HG02642 (cell line): Measurements from ENCODE around the gene FOXC2.
A peak's percentile ranks its signal among the peaks of the same experiment; 100 is the strongest.

ENCODE experiments used
- ATAC-seq: cut with Tn5 transposase; IDR thresholded peaks from one replicate; pipeline ENCODE4 v1.9.1; 2021; ENCODE audit warnings: mild to moderate bottlenecking; ENCODE audit not compliant: unreplicated experiment, poor library complexity

Gene FOXC2

GRCh38 chr16:86554599-86554916 lies 12.1 kb upstream of the FOXC2 start:
- ATAC-seq: peak; percentile 9

DNA sequence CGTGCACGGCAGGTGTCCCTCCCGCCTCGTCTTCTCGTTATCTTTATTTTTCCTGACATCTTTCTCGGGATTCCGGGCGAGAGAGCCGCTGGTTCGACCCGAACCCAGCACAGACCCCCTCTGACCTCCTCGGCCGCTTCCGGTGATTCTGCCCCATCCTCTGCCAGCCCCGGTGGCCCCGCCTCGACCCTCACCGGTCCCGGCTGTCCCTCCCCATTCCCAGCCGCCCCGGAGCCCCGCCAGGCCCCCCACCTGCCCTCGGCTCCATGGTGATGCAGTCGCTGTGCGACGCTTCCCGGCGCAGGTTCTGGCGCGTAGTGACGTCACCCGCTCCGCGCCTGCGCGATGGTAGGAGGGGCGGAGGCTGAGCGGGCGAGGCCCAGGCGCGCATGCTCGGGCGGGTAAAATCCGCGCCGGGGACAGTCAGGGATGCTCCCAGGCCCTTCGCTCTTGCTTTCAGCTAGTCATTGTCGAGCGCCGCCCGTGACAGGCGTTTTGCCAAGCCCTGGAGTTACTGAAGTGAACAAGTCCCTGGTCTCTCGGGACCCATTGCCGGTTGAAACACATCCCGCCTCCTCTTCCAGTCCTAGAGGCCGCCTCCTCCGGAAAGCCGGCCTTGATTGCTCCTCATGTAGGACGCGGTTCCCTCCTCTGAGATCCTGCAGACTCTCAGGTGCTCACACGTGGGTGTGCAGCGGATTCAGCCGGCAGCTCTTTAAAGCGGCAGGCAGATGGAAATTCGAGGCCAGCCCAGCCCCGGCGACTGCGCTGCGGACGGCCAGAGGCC lies 11.5 kb upstream of the FOXC2 start, which contains the start of gene MTHFSD:
Gene MTHFSD, minus strand, starts transcription at position 319 of the 787 bp plus-strand sequence. Its CDS starts 51 bp downstream, at position 268.
- ATAC-seq: peak; percentile 95

DNA sequence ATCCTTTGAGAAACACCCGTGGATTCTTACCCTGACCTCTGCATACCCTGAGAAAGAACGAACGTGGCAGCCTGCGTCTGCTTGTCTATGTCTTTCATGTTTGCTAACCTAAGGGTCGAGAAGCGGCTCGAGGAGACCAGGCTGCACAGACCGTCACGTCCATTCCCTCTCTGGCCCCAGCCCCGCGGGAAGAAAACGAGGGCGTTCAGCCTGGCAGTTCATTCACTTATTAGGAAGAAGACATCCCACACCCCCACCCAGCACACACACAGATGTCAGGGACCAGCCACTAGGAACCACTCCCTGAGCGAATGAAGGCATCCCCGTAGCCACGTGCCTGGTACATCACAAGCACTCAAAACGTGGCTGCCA lies 10.9 kb upstream of the FOXC2 start:
- ATAC-seq: no peak

GRCh38 chr16:86556576-86556975 lies 10.1 kb upstream of the FOXC2 start:
- ATAC-seq: no peak

DNA sequence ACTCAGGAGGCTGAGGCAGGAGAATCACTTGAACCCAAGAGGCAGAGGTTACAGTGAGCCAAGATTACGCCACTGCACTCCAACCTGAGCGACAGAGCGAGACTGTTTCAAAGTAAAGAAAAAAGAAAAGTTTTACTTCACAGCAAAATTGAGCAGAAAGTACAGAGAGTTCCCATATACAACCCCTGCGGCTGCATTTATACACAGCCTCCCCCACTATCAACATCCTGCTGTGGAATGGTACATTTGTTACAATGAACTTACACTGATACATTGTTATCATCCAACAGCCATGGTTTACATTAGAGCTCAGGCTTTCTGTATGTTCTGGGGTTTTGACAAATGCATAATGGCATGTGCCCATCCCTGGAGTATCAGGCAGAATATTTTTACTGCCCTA lies 9.0 kb upstream of the FOXC2 start:
- ATAC-seq: no peak

DNA sequence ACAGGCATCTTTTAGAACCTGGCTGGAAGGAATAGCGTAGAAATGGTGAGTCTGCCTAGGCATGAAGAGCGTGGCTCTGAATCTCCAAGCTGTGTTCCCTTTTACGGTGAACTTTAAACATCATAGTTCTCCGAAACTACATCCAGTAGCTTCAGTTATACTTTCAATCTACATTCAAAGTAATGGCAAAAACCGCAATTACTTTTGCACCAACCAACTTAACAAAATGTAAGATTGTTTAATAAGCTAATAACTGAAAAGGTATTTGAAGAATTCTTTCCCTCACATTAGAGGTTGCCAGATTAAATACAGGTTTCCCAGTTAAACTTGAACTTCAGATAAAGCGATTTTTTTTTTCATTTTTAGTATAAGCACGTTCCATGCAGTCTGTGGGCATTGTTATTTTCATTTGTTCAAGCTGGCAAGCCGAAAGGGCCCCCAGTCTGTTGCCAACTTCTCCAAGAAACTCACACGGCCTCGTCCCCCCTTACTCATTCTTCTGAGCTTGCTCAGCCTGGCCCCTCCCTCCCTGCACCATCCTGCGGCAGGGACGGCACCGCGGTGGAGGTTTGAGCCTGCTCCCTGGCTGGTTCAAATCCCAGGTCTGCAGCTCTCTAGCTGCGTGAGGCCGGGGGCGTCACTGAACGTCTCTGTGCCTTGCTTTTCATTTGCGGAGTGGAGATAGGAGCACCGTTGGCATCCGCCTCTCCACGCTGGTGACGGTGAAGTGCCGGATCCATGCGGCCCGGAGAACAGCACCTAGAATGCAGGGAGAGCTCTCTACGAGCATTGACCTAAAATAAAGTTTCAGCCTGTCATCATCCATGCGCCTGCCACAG lies 8.1 kb upstream of the FOXC2 start:
- ATAC-seq: no peak

- no peak for ATAC-seq
Measured at GRCh38 chr16:86559802-86560305, 6.8 kb upstream of the FOXC2 start.

GRCh38 chr16:86562356-86562755 lies 4.3 kb upstream of the FOXC2 start:
- no peak for ATAC-seq

- ATAC-seq: peak; percentile 80
Measured at GRCh38 chr16:86563469-86564345, 2.9 kb upstream of the FOXC2 start.

GRCh38 chr16:86565181-86565631 lies 1.4 kb upstream of the FOXC2 start:
- ATAC-seq: no peak

DNA sequence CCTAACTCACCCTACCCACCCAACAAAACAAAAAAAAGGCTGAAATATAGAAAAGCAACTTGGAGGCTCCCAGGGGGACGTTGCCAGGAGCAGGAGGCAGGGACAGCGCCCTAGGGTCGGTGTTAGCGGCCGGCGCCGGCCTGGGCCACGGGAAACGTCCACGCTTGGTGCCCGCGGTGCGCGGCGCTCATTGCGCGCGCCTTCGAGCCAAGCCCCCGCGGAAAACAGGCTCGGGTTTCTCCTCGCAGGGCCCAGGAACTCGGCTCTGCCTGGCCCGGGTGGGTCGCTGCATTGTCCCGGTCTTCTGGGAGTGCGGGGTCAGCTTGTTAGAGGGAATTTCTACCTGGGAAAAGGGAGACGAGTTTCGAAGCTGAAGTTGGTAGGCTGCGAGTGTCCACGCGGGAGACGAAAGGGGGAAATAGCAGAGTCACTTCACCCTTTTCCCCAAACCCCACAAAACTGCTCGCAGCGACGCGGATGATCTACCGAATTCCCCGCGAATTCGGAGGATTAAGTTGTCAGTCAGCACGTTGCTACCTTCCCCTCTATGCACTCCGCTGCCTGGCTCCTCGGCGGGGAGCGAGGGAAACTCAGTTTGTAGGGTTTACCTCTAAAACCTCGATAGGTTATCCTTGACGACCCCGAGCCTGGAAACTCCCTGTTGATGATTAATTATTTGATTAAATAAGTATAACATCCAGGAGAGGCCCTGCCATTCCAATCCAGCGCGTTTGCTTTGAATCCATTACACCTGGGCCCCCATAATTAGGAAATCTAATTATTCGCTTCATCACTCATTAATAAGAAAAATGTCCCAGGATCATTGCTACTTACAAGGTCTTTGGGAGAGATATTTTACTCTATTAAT lies 751 bp upstream of the FOXC2 start:
- ATAC-seq: no peak

DNA sequence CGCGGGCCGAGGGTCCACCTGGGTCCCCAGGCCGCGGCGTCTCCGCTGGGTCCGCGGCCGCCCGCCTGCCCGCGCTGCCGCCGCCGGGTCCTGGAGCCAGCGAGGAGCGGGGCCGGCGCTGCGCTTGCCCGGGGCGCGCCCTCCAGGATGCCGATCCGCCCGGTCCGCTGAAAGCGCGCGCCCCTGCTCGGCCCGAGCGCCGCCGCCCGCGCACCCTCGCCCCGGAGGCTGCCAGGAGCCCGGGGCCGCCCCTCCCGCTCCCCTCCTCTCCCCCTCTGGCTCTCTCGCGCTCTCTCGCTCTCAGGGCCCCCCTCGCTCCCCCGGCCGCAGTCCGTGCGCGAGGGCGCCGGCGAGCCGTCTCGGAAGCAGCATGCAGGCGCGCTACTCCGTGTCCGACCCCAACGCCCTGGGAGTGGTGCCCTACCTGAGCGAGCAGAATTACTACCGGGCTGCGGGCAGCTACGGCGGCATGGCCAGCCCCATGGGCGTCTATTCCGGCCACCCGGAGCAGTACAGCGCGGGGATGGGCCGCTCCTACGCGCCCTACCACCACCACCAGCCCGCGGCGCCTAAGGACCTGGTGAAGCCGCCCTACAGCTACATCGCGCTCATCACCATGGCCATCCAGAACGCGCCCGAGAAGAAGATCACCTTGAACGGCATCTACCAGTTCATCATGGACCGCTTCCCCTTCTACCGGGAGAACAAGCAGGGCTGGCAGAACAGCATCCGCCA lies 504 bp downstream of the FOXC2 start:
- ATAC-seq: no peak

DNA sequence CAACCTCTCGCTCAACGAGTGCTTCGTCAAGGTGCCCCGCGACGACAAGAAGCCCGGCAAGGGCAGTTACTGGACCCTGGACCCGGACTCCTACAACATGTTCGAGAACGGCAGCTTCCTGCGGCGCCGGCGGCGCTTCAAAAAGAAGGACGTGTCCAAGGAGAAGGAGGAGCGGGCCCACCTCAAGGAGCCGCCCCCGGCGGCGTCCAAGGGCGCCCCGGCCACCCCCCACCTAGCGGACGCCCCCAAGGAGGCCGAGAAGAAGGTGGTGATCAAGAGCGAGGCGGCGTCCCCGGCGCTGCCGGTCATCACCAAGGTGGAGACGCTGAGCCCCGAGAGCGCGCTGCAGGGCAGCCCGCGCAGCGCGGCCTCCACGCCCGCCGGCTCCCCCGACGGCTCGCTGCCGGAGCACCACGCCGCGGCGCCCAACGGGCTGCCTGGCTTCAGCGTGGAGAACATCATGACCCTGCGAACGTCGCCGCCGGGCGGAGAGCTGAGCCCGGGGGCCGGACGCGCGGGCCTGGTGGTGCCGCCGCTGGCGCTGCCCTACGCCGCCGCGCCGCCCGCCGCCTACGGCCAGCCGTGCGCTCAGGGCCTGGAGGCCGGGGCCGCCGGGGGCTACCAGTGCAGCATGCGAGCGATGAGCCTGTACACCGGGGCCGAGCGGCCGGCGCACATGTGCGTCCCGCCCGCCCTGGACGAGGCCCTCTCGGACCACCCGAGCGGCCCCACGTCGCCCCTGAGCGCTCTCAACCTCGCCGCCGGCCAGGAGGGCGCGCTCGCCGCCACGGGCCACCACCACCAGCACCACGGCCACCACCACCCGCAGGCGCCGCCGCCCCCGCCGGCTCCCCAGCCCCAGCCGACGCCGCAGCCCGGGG lies 1.3 kb downstream of the FOXC2 start:
- ATAC-seq: no peak

- ATAC-seq: no peak
Measured at GRCh38 chr16:86568677-86569623, 2.3 kb downstream of the FOXC2 start.

GRCh38 chr16:86569701-86570447 lies 3.2 kb downstream of the FOXC2 start:
- no peak for ATAC-seq
